ENCODE data around the gene FOXC2.

Gene FOXC2

DNA sequence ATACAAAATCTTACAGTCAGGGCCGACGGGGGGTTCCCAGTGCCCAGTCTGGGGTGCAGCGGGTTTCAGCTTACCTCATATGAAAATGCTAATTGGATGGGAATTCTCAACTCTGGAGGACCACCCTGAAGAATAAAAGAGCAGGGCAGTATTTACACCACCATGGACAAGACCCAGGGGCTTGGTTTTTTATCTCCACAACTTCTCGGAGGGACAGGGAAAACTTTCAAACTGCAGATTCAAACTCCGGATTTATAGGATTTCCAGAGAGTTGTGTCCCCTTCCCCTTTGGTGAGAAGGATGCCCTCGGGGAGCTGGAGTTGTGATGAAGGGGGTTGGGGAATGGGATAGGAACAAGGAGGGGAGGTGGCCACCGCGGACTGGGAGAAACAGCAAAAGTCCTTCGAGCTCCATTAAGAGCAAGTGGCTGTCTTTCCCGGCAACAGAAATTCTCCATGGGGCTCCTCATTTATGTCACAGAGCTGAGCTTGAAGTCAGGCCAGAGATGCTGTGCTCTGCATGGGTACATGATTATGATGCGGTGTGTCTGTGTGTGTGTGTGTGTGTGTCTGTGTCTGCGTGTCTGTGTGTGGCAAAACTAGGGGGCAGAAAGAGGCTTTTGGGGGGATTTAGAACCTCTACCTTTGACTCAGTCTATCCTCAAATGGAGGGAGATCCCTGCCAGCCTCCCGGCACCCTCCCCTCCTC is 27.4 kb downstream of the FOXC2 start:
- no peak for DNase-seq

DNA sequence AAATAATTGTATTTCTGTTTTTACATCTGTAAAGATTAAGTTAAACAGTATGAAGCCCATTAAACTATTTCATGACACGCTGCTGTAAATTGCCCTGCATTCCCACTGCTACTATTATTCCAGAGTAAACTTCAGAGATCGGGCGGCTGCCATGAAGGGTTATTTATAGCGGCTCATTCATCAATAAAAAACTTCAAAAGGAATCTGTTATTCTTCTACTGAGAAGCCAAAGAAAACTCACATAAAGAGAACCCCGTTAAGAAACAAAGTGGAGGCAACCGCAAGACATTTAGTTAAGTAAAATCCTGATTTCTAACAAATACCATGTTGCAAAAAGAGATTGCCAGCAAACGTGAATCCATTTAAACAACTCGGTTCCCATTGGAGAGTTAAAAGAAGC is 28.1 kb downstream of the FOXC2 start:
- DNase-seq, result no peak

DNA sequence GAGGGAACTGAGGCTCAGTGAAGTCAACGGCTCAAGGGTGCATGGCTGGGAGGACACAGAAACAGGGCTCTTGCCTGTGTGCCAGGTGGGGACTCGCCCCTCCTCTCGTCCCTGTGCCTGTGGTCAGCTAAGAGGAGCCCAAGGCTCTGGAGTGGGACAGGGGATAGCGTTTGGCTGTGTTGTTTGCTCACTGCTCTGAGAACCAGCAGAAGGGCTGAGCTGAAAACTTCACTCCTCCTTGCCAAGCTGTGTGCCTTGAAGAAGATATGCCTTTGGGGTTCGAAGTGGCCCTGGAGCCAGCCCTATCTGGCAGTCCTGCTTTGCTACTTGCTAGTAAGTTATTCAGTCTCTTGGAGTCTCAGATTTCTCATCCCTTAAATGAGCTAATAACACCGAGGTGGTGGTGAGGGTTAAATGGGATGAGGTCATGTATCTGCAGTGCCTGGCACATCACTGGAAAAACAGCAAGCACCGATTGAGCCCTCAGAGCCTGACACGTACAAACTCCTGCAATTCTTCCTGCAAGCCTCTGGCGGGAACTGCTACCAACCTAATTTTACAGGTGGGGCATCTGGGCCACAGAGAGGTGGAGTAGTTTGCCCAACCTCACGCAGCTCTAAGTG is 29.5 kb downstream of the FOXC2 start:
- no peak for DNase-seq

DNA sequence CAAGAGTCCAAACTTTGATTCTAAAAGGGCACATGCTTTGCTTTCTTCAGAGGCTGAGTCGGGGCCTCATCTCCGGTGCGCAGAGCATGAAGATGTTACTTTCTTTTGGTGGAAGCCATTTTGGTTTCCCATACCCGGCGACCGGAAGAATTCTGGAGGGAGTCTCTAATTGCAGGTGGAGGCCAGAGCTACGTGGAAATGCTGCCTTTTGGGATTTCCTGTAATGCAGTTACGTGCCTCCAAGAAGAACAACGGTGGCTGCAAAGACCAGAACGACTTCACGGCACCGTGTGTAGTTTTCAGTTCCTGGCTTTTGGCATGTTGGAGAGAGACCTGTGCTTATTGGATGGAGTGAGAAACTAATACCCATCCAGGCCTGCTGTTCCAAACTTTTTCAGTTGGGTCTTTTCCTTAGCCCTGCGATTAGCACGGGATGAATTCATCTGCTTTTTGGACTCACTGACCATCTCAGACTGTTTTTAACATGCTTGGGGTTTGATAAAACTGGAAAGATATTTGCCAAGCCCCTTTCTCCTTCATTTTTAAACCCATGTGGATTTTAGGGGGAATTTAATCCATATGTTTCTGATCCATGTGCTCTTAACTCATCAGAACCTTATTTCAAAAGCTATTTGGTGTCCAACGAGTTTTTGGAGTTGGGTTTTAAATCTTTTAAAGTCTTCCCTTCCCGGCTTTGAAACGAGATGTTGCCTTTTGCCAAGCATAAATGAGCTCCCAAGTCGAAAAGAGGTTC is 30.7 kb downstream of the FOXC2 start:
- no peak for DNase-seq

DNA sequence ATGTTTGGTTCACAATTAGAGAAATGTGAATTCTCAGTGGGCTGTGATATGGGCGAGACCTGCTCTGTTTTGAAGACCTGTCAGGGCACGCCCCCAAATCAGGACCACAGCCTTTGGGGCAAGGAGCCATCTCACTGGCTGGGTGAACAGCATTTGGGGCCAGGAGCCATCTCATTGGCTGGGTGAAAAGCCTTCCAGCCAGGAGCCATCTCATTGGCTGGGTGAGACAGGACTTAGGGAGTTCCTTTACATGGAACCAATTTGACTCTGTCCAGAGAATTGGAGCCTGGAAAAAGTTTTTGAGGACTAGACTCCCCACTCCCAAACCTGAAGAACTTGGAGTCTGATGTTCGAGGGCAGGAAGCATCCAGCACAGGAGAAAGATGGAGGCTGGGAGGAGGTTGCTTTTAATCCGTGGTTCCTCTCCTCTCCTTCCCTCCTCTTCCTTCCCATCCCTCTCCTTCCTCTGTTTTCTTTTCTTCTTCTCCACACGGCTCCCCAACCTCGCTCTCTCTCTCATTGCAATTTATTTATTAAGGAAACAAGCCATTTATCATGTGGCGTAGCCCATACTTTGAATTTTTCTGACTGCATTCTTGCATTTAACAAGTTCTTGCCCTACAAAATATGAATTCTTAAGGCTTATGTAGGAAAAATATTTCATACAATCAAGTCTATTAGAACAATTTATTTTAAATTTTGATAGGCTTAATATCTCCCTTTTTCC is 31.4 kb downstream of the FOXC2 start:
- no peak for DNase-seq

DNA sequence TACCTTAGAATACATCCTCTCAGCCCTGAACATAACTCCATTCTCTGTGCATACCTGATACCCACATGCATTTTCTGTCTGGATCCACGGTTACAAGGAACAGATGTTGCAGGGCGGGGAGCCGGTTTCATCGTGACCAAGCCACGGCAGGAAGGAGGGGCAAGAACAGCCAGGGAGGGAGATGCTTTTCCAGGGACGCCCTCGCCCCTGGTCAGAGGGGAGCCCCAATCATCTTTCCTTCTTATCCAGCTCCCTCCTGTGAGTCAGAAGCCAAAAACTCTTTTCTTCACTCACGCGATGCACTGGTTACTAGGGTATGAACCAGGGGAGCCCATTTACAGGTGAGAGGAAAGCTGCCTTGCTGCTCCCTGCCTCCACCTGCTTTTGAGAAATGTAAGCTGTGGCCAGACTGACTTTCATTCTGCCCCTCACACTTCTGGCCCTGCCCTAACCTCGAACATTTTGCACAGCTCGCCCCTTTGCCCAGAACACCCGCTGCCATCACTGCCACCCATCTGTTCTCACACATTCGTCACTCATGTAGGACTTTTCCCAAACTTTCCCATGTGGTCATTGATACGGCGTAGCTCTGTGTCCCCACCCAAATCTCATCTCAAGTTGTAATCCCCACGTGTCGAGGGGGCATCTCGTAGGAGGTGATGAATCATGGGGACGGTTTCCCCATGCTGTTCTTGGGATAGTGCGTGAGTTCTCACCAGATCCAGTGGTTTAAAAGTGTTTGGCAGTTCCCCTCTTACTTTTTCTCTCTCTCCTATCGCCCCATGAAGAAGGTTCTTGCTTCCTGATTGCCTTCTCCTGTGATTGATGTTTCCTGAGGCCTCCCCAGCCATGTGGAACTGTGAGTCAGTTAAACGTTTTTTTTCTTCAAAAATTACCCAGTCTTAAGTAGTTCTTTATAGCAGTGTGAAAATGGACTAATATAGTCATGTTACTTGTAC is 32.3 kb downstream of the FOXC2 start:
- no peak for DNase-seq

DNA sequence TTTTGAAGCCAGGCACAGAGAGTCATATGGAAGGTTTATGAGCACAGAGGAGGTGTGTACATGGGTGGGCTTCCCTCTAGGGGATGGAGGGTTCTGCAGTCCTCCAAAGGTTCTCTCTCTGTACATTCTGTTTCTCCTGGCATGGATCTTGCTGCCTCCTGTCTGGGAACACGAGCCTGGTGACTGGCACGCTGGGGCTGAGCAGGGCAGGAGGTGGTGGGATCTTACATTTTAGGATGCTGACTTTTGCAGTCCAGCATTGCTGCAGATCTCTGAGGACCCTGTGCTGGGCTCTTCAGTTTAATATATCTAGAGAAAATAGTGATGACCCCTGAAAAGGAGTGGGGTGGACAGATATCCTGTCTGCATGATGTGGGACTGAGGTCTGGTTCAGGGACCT is 34.7 kb downstream of the FOXC2 start:
- DNase-seq, result no peak

DNA sequence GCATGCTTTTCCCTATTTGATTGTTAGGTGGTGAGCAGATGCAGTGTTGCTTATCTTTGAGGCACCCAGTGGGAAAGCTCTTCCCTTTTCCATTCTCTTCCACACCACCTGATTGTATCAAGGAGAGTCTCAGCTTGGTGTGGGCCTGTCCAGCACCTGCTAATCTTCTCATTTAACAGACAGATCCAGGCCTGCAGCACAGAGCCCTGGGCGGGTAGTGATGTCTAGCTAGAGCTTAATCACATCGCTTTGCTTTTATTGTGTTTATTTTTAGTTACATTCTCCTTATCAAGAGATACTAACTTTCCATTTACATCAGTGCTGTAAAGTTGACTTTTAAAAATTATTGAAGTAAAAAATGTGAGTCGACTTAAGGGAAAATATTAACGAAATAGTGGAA is 35.9 kb downstream of the FOXC2 start:
- no peak for DNase-seq

DNA sequence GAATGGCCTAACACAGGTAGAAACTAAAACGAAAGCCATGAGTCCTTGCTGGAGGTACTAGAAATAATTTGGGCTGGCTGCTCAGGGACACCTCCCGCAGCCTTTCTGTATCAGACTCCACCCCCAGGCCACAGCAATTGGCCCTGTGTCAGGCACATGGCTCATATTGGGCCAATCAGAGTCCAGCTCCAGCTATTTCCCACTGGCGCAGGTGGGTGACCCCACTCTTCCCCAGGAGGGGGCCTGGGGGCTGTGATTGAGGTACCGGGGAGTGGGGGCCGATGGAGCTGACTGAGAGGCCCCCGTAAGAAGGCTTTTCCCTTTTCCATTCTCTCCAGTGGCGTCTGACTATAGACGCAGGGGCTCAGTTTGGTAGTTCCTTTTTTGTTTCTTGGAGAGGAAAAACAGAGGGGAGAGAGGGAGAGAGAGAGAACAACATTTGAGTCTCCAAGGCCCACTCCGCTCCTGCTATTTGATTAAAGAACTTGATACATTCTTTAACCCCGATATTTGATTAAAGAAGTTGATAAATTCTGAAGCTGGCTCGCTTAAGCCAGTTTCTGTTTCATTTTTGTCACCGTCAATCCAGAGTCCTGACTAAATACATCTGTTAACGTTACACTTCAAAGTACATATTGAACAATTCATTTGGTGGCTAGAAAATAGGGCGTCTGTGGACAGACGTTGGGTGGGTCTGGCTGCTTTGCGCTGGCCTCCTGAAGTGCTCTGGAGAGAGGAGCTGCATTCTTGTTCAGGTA is 38.0 kb downstream of the FOXC2 start:
- DNase-seq, result peak; percentile 64

DNA sequence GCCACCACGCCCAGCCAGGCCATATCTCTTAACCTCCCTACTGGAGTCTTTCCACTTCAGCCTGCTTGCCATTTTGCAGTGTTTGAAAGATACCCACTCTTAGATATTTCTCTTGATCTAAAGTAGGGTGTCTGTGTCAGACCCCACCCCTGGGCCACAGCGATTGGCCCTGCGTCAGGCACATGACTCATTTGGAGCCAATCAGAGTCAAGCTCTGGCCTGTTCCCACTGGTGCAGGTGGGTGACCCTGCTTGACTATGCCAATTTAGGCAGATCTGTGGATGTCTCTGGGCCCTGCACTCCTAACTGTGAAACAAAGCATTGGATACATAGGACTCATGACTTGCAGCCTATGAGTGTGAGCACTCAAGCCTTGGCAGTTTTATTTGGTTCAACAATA is 39.3 kb downstream of the FOXC2 start:
- no peak for DNase-seq

DNA sequence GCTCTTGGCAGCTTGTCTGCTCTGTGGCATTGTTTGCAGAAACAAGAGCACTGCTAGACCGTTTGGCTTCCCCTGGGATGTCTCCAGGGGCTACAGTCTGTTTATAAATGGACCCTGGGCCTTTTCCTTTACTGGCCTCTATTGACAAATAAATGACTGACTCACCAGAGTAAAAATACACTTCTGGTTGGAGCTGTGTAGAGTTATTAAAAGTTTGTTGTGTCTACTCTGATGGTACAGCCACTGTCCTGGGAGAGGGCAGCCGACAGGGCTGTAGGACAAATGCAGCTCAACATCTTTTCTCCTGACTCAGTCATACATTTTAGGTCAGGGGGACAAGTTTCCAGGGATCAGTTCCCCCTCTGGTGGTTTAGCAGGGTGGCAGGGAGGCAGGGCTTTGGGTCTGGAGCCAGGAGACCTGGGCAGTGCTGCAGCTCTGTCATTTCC is 41.7 kb downstream of the FOXC2 start:
- no peak for DNase-seq

DNA sequence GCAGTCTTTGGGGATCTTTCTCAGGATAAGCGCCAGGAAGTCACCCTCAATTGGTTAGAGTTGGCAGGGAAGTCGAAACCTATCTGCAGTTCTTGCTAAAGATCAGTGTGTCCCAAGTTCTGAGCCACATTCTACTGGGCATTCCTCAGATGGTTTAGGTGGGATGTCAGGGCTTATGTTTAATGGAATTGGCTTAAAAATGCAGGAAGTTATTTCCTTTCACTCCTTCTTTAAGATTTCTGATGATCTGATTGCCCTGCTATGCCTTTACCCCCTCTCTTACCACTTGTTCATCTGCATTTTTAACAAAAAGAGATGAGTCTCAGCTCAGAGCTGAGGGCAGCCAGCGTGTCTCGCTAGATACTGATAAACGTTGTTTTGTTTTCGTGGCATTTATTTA is 42.5 kb downstream of the FOXC2 start:
- no peak for DNase-seq

DNA sequence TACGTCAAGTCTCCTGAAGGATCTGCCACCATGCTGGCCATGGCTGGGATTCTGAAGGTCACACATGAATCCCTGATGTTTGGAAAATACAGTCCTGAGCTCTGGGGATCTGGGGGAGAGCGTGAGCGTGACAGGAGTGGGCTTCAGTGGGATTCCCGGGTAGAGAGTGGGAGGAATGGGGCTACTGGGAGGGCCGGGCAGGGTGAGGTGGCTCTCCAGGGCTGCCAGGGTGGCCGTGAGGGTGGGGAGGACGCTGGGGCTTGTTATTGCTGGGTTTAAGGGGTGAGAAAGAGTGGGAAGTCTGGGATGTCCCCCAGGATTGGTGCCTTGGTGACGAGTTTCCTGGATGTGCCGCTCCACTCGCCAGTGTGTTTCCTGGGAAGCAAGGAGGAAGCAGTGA is 43.0 kb downstream of the FOXC2 start:
- no peak for DNase-seq

DNA sequence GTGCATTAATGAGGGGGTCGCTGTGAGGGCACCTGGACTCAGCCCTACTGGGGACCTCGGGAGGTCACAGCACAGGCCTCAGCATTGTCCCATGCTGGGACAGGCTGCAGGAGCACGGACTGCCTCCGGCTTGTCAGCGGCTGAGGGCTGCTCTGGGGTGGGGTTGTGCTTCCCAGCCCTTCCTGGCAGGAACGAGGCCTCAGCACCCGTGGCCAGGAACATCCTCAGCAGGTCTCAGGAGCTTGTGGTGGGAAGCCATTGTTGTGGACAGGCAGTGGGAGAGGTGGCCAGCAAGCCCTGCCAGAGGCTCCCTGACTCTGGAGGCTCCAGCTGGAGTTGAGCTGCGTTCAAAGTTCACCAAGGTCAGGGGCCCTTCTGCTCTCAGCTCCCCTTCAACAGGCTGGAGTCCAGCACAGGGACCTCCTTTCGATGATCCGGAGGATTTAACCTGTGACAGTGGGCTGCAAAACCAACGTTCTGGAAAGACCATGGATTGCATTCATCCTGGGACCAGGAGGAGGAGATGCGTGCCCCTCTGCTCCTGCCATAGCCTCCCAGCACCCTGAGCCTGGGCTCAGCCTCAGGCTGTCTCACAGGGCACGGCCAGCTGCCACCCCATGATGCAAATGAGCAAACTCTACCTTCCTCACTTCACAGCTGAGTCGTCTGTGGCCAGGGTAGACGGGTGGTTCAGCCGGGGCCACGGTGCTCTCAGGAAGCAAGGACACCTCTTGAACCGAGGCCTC is 44.3 kb downstream of the FOXC2 start:
- no peak for DNase-seq

DNA sequence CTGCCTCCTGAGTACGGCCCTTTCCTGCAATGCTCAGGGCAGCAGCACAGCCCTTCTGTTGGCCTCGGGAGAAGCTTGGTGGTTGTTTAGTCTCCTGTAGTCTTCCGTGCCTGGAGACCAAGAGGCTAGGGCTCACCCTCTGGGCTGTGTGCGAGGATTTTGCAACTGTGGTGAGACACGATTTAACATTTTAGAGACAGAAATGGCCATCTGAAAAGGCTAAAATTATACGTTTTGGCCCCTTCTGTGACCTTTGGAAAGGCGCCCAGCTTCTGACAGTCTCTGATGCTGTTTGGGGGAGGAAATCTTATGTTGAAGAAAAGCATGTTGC is 44.9 kb downstream of the FOXC2 start:
- no peak for DNase-seq

DNA sequence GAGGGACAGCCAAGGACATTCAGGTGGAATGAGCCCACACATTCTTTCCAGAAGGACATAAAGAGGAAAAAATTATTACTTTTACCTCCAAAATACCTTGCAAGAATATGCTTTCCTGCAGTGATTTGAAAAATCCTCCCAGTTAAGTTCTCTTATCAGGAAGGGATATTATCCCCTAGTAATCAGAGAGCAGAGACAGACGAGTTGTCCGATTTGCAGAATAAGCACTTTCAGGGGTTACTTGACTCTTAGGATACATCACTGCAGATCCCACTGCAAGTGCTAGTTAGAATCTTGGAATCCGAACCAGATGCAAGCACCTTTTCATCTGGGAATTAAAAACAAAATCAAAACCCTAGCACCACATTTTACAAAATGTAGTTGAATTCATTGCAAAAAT is 45.3 kb downstream of the FOXC2 start:
- no peak for DNase-seq

DNA sequence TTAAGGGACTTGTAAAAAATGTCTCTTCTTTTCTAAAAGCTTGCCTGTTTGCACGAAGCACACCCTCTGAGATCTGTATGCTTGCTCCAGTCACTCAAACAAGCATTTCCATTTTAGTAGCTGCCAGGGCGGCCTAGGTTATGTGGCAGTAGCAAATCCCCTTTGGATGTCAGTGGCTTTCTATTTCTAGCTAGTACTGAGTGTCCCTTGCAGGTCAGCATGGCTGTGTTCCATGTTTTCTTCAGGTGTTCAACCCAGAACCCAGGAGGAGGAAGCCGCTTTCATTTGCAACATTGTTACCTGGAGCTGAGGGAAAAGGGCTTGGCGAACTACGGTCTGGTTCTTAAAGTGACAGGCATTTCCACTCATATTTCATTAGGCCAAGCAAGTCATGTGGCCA is 48.1 kb downstream of the FOXC2 start:
- DNase-seq, result no peak

DNA sequence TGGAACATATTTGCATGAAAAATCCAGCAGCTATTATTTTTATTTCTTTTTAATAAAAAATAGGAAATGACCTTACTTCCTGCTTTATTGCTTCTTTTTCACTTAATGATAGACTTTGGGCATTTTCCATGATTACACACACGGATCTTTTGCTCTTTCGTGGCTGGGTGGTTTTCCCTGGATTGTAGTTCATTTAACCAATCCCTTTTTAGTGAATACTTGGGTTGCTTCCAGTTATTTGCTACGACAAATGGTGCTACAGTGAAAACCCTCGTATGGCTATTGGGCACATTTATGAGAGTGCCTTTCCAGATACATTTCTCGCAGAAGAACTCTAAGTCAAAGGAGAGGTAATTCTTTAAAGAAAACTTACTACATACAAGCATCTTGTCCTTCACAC is 50.3 kb downstream of the FOXC2 start:
- DNase-seq, result no peak

DNA sequence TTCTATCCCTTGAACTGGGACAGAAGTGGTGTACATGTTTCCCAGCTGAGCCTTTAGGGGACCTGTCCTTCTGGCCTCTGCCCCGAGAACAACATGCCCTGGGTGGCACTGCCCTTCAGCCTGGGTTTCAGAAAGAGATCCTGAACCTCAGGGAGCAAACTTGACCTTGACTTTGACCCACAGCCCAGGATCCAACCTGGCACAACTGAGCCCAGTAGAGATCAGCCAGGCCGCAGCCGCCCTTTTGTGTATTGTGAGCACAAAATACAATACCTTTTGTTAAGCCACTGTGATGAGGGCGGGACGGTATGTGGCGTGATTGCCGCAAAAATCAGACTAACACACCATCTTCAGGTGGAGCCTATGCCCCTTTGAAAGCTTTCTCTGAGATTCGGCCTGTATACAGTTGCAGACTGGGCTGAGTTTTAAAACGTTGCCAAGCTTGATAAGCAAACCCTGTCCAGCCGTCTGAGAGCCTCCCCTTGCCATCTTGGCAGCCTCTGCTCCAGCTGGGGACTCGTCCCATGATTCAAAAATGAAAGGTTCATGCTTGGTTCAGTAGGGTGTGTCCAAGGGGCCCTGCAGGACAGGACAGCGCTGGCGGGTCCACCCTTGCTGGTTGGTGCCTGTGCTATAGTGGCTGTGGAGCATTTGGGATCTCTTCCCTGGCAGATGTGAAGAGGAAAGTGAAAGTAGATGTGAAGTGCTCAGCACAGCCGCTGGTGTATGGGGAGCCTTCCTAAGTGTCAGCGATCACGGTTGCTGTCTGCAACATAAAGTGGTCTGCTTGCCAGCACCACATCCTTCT is 52.0 kb downstream of the FOXC2 start:
- no peak for DNase-seq

Measured in activated CD8-positive, alpha-beta memory T cell treated with anti-CD3 and anti-CD28 coated beads for 24 hours (primary cell).